GM21529 (cell line): Measurements from ENCODE around the gene COL27A1.
"Not testable (repeated sequence)": the region's sequence is repeated elsewhere in the genome, so short reads cannot be mapped to it uniquely, and the experiment has no call there.

ENCODE experiments used
- ATAC-seq: cut with Tn5 transposase; IDR thresholded peaks from one replicate; pipeline ENCODE4 v1.9.1; 2021; ENCODE audit not compliant: unreplicated experiment

COL27A1 gene

GRCh38 chr9:114314881-114315722, 159.8 kb downstream of the COL27A1 start:
- ATAC-seq = no peak

DNA sequence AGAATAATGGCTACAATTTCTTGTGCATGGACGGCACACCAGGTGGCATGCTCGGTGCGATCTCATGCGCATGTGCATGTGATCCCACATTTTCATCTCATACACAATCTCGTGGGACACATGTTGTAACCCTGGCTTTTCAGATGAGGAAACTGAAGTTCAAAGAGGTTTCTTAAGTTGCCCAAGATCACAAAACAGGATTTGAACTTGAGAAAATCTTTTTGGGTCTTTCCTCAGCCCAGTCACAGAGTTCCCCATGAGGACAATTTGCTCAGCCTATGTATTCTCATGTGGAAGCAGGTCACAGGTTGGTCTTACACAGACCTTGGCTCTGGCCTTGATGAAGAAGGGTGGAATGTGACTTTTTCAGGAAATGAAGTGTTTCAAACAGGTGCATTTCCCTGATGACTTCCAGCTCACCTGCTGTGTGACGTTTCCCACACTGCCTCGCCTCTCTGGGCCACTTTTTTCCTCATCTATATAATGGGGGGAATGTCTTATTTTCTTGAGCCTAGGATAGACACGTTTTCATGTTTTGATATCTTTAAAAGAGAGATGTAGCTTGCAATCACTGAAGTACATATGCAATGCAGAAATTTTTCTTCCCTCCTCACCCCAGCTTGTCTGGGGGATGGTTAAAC, 160.5 kb downstream of the COL27A1 start:
- no peak for ATAC-seq

- ATAC-seq = no peak
Observed at GRCh38 chr9:114316605-114317230, 161.4 kb downstream of the COL27A1 start.

DNA sequence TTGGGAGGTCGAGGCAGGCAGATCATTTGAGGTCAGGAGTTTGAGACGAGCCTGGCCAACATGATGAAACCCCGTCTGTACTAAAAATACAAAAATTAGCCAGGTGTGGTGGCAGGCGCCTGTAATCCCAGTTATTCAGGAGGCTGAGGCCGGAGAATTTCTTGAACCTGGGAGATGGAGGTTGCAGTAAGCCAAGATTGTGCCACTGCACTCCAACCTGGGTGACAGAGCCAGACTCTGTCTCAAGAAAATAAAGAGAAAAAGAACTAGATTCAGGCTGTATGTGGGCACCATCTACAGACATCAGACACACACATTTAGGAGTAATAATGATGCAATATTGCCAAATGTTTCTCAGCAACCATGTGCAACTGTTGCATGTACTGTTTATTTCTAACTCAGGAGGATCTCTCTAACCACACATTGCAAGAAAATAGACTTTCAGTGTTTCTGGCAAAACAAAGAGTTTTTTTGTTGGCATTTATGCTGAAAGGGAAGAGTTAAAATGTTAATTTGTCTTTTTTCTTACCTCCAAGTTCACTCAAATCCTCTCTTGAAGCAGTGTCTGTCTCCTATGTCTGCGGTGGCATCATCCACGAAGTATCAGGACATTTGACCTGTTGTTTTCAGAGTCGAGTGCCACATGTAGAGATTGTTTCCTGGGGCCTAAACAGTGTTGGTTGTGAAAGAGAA, 162.5 kb downstream of the COL27A1 start:
- ATAC-seq = no peak

- no peak for ATAC-seq
Observed at GRCh38 chr9:114318416-114318815, 163.1 kb downstream of the COL27A1 start.

DNA sequence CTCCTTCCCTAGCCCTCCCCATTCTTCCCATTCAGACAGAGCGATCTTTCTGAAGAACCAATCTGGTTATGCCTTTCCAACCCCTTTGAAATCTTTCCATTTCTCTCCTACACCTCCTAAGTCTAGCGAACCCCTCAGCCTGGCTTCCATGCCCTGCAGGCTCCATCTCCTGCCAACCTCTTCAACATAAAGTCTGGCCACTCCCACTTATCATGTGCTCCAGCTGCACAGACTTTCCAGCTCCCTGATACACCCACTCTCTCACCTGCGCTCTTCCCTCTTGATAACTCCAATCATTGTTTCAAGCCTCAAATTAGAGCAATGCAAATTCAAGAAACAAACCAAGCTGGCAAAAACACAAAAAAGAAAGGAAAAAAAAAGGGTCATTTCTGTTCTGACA, 163.8 kb downstream of the COL27A1 start:
- ATAC-seq = no peak

DNA sequence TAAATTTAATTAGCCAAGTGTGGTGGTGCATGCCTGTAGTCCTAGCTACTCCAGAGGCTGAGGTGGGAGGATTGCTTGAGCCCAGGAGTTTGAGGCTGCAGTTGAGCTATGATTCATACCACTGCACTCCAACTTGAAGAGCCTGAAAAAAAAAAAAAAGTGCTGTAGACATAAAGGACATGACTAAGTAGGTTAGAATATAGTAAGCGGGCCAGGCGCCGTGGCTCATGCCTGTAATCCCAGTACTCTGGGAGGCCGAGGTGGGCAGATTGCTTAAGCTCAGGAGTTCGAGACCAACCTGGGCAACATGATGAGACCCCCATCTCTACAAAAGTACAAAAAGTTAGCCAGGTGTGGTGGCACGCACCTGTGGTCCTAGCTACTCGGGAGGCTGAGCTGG, 165.4 kb downstream of the COL27A1 start:
- not testable (repeated sequence) for ATAC-seq

GRCh38 chr9:114321759-114322158, 166.4 kb downstream of the COL27A1 start:
- ATAC-seq = no peak

DNA sequence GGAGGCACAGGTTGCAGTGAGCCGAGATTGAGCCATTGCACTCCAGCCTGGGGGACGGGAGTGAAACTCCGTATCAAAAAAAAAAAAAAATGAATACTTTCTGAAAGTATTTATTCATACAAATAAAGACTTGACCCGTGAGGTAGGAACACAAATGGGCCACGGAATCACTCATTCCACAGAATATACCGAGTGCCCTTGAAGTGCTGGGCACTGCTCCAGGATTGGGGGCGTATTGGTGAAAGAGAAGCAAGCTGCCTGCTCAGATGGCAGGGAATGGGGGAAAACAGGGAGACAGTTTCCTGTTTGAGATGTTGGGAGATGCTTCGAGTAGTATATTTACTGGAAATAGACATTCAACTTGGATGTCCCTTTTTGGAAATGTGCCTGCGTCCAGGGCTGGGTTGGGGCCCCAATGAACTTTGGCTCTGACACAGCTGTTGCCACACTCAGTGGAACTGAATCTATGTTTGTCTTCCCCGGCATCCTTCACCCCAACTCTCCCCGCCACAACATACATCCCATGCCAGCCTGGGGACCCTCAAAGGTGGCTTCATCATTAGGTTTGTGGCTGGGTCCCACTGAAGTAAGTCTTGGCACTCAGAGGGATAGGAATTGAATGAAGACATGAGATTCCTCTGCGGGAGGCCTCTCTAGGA, 167.0 kb downstream of the COL27A1 start:
- not testable (repeated sequence) for ATAC-seq

- not testable (repeated sequence) for ATAC-seq
Observed at GRCh38 chr9:114322831-114323531, 167.6 kb downstream of the COL27A1 start, which contains the start of gene ORM1. ORM1 (plus strand) TSS chr9:114323098; CDS start chr9:114323134, 36 bp downstream.

GRCh38 chr9:114323849-114324248, 168.5 kb downstream of the COL27A1 start:
- ATAC-seq = not testable (repeated sequence)

DNA sequence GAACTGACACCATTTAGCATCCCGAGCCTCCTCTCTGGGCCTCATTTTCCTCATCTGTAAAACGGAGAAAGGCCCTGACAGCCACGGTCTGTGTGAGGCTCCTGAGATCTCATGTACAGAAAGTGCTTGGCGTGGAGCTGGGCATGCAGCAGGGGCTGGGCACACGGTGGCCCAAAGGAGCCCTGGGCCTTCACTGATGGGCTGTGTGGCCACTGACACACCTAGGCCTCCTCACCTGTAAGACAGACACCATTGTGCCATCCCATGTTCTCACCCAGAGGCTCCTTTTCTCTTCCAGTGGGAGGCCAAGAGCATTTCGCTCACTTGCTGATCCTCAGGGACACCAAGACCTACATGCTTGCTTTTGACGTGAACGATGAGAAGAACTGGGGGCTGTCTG, 169.2 kb downstream of the COL27A1 start:
- no peak for ATAC-seq

DNA sequence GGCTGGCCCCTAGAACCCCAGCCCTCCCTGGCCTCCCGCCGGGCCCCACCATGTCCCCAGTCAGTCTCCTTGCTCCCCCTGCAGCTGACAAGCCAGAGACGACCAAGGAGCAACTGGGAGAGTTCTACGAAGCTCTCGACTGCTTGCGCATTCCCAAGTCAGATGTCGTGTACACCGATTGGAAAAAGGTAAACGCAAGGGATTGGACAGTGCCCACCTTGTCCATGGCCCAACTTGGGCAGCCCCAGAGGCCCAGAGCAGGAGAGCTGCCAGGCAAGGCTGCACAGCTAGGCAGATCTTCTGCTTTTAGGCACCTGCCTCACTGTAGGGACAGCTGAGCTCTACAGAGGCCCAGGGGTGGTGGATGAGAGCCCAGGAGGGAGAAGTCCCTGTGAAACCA, 169.6 kb downstream of the COL27A1 start:
- not testable (repeated sequence) for ATAC-seq

- not testable (repeated sequence) for ATAC-seq
Observed at GRCh38 chr9:114325684-114326254, 170.4 kb downstream of the COL27A1 start.

GRCh38 chr9:114327749-114328148, 172.4 kb downstream of the COL27A1 start:
- ATAC-seq = no peak

DNA sequence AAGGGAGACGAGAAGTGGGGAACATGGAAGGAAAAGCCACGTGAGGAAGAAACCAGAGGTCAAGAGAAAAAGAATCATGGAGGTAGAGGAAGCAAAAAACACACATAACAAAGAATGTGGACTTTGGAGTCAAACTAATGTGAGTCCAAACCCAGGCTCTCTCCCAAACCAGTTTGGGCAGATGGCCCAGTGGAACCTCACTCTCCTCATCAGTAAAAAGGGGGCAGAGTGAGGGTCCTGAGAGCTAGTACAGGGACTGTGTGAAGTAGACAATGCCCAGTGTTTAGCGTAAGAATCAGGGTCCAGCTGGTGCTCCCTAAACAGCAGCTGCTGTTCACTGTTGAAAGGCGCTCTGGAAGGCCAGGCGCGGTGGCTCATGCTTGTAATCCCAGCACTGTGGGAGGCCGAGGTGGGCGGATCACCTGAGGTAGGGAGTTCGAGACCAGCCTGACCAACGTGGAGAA, 173.1 kb downstream of the COL27A1 start:
- ATAC-seq = not testable (repeated sequence)

DNA sequence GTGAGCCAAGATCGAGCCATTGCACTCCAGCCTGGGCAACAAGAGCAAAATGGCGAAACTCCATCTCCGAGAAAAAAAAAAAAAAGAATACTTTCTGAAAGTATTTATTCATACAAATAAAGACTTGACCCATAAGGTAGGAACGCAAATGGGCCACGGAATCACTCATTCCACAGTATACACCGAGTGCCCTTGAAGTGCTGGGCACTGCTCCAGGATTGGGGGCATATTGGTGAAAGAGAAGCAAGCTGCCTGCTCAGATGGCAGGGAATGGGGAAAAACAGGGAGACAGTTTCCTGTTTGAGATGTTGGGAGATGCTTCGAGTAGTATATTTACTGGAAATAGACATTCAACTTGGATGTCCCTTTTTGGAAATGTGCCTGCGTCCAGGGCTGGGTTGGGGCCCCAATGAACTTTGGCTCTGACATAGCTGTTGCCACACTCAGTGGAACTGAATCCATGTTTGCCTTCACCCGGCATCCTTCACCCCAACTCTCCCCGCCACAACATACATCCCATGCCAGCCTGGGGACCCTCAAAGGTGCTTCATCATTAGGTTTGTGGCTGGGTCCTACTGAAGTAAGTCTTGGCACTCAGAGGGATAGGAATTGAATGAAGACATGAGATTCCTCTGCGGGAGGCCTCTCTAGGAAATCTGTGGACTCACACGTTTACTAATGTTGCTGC, 173.7 kb downstream of the COL27A1 start:
- not testable (repeated sequence) for ATAC-seq

- ATAC-seq = not testable (repeated sequence)
Observed at GRCh38 chr9:114329625-114330022, 174.3 kb downstream of the COL27A1 start, which contains the start of gene ORM2. ORM2 (plus strand) TSS chr9:114329869; CDS start chr9:114329905, 36 bp downstream.

- no peak for ATAC-seq
Observed at GRCh38 chr9:114330636-114331035, 175.3 kb downstream of the COL27A1 start.
